Peyer's patch (tissue), 4 donors: ENCODE measurements around the gene CCDC192.

Experiments used
- POLR2A ChIP-seq, 2 donors: fragments of 450-650 bp; IDR thresholded peaks; one replicate each; pipeline ENCODE4 v1.5.1; 2017; ENCODE audit warnings: antibody characterized with exemption in 2 of 2, mild to moderate bottlenecking in 2 of 2, moderate library complexity in 2 of 2
- TF ChIP-seq, protein P1 (sequence below), 6 experiments: fragments of 450-650 bp in 4 of 6; fragments of 200-600 bp in 2 of 6; sonication (generic) in 1 of 6; IDR thresholded peaks; one replicate each; pipeline ENCODE4 v1.5.1; 2017 to 2019; ENCODE audit warnings: antibody characterized with exemption in 6 of 6, mild to moderate bottlenecking in 3 of 6, moderate library complexity in 1 of 6

DNA sequence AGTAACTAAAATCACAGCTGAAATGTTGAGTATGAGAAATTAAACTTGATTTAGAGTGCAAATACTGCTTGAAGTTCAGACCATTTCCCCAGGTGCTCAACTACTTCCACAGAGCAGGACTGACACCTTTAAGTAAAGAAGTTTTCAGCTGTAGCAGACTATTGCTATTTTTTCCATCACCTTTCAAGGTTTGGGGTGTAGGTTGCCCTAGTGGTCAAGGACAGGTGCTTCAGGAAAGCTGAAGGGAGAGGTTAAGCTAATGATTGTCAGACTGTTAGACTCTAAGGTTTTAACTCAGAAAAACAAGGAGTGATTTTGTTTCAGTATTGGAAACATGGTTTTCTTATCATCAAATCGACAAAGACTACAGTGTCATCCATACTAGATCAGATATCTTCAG lies 162.1 kb downstream of the CCDC192 start:
- TF ChIP-seq, protein P1, sequence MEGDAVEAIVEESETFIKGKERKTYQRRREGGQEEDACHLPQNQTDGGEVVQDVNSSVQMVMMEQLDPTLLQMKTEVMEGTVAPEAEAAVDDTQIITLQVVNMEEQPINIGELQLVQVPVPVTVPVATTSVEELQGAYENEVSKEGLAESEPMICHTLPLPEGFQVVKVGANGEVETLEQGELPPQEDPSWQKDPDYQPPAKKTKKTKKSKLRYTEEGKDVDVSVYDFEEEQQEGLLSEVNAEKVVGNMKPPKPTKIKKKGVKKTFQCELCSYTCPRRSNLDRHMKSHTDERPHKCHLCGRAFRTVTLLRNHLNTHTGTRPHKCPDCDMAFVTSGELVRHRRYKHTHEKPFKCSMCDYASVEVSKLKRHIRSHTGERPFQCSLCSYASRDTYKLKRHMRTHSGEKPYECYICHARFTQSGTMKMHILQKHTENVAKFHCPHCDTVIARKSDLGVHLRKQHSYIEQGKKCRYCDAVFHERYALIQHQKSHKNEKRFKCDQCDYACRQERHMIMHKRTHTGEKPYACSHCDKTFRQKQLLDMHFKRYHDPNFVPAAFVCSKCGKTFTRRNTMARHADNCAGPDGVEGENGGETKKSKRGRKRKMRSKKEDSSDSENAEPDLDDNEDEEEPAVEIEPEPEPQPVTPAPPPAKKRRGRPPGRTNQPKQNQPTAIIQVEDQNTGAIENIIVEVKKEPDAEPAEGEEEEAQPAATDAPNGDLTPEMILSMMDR (IDR thresholded peaks at IDR 0.05) = peak in 3 of 6 experiments; percentile 37 to 43 (median 41)
- no peak for TF ChIP-seq POLR2A (IDR thresholded peaks at IDR 0.05)
